NCI-H446 (cell line): ENCODE data around the gene LDLRAD4.
"Not testable (repeated sequence)": the region's sequence is repeated elsewhere in the genome, so short reads cannot be mapped to it uniquely, and the experiment has no call there.

Source experiments
- DNase-seq, 2 experiments: peaks; one replicate each; lab custom pipeline; 2025; lab: John Stamatoyannopoulos, UW

LDLRAD4 gene

DNA sequence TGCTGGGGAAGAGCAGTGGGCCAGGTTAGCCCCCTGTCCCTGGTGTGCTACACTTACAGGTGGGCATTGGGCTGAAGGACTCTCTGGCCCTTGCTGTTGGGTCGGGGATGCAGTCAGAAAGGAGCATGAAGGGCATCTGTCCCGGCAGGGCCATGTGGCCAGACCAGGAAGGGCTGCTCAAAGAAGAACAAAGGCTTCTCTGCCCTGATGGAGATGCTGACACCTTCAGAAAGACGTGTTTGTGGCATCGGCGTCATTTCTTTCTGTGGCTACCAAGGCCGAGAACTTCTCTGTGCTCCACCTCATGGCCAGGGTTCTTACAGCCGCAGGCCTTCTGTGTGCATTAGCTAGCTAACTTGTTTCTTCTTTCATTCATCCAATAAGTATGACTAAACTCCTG is 268.7 kb downstream of the LDLRAD4 start:
- DNase-seq: no peak

DNA sequence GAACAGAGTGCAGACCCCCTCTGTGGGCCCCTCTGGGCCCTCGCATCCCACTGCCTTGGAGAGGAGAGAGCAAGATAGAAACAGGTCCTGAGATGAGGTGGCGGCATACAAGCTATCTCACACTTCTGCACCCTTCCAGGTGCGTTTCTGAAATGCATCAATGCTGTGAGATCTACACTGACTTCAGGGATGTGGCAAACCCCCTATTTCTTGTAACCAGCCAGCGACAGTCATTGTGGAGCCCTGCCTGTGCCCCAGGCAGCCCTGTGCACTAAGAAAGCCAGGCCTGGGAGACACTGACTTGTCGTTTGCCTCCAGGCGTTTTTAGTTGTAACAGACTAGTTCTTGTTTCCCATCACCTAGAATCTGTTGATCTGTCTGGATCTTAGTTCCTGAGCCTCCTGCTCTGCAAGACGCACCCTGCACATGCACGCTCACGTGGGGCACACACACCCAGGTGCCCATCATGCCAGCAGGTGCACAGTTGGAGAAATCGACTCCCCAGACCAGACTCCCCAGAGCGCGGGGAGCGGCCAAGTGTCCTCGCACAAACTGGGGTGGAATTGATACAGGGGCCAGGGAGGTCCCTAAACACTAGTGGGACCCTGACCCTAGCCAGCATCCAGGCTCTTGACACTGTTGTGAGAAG is 269.8 kb downstream of the LDLRAD4 start:
- DNase-seq: no peak

DNA sequence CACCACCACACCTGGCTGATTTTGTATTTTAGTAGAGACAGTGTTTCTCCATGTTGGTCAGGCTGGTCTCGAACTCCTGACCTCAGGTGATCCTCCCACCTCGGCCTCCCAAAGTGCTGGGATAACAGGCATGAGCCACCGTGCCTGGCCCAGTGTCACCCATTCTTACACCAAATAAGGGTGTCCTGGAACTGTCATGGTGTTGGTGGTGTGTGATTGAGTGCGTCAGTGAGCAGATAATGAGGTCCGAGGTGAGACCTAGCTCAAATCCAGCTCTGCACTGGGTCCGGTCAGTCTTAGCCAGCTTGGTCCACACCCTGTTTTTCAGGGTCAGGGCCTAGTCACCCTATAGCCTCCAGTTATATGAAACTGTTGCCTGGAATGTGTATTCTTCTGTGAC is 270.7 kb downstream of the LDLRAD4 start:
- DNase-seq: not testable (repeated sequence)

DNA sequence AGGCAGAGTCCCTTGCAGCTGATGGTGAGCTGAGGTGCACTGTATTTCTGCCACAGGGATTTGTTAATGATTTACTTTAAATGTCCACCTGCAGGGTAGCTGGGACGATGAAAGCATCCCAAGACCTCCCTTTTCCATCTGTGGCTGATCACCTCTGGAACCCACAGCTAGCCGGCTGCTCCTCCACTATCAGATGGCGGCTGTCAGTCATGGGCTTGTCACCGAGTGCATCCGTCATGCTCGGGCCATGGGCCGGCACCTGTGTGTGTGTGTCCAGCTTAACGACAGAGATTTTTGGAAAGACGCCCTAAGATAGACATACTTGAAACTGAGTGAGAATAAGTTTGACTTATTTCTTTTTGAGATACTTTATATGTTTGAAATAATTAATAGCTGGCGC is 272.6 kb downstream of the LDLRAD4 start:
- no peak for DNase-seq

DNA sequence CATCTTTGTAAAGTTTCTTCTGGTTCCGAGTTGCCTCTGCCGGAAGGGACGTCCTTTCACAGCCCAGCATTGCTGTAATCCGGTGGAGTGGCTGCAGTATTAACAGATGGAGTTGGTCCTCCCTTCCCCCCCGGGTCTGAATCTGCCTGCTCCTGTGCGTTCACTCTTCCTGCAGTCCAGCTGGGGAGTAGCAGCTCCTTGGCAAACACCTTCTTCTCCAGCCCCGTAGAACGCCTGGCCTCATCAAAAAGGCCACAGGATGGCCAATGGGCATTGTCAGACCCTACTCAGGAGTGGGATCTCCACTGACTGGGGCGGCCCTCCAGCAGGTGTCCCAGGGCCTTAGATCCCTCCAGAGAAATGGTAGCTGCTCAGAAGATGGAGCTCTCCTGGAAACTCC is 273.8 kb downstream of the LDLRAD4 start:
- DNase-seq: no peak

DNA sequence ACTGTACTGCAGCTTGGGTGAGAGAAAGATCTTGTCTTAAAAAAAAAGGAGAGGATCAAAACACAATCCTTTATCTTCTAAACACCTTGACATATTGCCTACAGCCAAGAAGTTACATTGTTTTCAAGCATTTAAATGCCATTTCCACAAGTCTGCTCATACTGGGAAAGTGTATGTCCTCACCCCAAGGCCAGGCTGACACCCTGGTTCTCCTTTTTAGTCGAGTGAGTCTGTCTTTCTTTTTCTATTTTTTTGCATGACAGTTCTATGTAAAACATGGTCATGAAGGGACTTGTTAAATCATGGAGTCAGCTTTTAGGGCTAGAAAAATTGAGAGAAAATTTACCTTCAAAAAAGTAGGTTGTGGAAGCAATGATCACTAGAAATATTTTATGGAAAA is 274.5 kb downstream of the LDLRAD4 start:
- DNase-seq: no peak

GRCh38 chr18:13493725-13494124 is 275.2 kb downstream of the LDLRAD4 start:
- DNase-seq: no peak

DNA sequence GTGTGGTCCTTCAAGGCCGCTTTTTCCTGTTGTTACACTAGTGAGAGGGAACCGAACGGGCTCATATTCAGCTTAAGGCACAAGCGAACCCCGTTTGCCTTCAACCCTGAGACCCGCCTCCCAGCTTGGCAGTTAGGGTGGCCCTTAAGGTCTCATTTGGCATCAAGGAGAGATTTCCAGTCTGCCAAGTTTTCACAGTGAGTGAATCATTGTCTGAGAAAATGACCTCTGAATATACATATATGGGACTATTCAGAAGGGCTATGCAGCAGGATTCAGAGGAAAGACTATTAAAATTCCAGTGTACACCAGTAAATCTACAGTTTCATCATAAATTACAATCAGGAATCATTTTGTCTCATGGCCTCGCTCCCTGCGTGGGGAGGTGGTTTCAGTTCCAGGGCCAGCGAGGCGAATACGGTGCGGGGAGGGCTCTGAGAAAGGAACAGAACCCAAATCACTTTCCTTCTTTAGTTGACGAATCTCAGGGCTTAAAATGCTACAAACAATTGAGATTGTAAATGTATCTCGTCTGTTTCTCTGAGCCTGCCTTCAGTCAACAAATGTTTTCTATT is 276.4 kb downstream of the LDLRAD4 start:
- no peak for DNase-seq

DNA sequence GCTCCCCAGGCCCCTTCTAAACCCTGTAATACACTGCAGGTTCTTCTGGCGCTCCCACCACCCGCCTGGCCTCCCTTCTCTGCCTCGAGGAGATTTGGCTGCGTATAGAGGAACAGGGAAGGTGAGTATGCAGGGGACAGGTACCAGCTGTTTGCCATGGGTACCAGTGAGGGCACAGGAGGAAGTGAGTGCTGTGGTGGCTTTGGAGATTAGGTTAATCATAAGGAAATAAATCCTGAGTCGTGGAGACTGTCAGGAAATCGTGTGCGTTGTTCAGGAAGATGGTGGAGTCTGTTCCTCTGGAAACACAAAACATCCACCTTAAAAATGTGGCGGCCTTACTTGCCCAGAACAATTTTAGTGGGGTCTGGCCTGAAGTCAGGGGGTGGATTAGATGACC is 277.4 kb downstream of the LDLRAD4 start:
- DNase-seq: no peak

- DNase-seq: no peak
These were observed 278.2 kb downstream of the LDLRAD4 start for GRCh38 chr18:13496691-13497281.

DNA sequence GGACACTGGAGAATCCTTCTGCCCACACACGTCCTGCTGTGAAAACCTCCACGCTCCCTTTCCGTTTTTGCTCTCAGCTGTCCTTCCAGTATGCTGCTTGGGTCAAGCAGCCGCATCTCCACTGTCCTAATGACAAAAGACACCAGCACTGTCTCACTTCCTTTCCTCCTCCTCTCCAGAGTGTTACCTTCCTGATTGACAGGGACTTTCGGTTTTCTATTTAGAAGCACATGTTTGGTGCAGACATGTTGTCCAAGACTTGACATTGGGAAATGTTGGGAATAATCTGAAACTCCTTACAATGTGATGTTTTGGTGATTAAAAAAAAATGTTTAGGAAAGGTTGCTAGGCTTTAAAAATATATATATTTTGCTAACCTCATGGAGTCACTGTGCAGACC is 281.2 kb downstream of the LDLRAD4 start:
- no peak for DNase-seq

- no peak for DNase-seq
These were observed 281.8 kb downstream of the LDLRAD4 start for GRCh38 chr18:13500227-13500865.

- peak; percentile 24 to 34 for DNase-seq
These were observed 282.4 kb downstream of the LDLRAD4 start for GRCh38 chr18:13500869-13501542.

- no peak for DNase-seq
These were observed 283.0 kb downstream of the LDLRAD4 start for GRCh38 chr18:13501543-13501887.

GRCh38 chr18:13501891-13502290 is 283.3 kb downstream of the LDLRAD4 start:
- no peak for DNase-seq

GRCh38 chr18:13502585-13502984 is 284.0 kb downstream of the LDLRAD4 start:
- no peak for DNase-seq

DNA sequence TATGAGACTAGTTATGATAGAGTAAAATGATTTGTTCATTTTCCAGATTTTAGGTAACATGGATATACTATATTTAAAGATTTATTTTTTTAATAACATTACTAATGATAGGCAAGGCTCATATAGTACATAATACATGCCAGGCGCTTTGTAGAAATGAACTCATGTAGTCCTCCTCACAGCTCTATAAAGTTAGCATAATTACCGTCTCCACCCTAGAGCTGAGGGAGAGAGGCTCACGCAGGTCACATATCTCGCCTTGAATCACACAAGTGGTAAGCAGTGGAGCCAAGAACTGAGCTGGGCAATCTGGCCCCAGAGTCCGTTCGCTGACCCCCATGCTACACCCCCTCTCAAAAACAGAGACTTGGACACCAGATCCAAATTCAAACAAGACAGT is 285.3 kb downstream of the LDLRAD4 start:
- DNase-seq: no peak

DNA sequence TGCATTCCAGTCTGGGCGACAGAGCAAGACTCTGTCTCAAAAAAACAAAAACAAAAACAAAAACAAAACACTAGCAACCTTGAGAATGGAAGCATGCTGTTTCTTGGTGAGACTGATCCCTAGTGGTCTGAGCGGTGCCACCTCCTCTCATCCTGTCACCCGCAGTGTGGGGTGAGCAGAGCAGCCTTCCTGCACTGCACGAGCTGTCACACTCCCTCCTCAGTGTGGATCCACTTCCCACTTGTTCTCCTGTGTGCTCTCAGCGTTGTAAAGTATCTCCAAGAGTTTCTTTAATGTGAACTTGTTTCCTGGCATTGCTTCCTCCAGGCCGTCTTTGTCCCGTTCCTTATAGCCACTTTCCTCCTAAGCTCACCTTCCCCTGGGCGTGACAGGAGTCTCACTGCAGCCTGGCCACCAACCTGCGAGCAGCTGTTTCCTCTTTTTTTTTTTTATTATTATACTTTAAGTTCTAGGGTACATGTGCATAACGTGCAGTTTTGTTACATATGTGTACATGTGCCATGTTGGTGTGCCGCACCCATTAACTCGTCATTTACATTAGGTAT is 287.3 kb downstream of the LDLRAD4 start:
- DNase-seq: no peak

GRCh38 chr18:13510594-13510993 is 292.0 kb downstream of the LDLRAD4 start:
- no peak for DNase-seq

DNA sequence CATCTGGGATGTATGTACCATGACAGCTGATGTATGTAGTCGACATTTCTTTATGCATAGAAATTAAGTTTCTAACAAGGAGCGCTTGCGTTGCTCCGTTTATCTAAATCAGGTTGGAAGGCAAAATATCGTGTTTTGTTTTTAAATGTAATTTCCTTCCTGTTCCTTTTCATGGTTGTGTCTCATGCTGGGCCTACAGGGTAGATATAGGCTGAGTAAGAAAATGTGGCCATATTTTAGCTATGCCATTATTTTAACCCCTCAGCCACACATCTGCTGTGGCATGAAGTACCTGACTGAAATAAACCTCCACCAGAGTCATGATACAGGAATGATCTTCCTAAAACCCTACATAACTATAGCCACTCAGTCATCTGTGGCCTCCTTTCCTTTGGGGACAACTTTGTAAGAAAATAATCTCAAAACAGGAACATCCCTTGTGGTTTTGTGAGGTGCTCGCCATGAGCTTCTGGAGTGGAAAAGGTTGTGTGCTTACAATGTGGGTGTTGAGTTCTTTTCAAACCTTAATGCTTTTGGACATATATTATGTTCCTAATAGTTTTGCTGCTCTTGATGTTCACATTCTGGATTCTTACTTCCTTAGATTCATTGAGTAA is 293.5 kb downstream of the LDLRAD4 start:
- no peak for DNase-seq

GRCh38 chr18:13513021-13513420 is 294.5 kb downstream of the LDLRAD4 start:
- DNase-seq: no peak

- DNase-seq: no peak
These were observed 294.9 kb downstream of the LDLRAD4 start for GRCh38 chr18:13513481-13513880.
